ENCODE measurements around the gene DOCK7. TPM values are rescaled to one million over a fixed set of nuclear protein-coding genes. Genes with fewer than 3 reads are reported as not detected.

DOCK7 gene
- polyA plus RNA-seq, 1 experiment: 56.5 TPM

DNA sequence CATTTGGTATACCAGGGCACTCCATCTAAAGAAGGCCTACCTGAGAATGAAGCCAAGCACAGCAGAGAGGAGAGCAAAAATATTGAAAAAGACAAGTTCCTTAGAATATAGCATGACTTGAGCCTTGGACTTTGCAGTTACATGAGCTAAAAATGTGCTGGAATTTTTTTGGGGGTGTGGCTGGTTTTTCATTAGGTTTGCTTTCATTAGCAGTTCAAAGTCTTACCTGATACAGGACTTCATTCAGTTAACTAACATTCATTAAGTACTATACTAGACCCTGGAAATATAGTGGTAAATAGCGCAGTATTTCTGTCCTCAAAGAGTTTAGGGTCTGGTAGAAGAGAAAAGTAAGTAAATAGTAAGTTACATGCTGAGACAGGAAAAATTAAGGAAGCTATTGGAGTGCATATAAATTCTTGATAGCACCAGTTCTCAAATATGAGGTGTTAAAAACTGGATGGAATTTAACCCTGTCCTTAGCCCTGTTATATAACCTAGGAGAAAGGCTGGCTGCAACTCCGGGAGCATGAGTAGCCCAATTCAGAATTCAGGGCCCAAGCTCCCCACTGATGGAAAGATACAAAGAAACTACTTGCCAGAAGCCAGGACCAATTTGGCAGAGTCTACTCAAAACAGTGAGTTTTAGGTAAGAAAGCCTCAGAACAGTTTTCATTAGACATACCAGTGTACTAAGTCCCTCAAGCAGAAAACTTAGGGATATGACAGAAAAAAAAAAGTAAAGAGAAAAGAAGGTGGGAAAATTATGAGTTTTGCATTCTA is 3.1 kb upstream of the DOCK7 start:
- Histone ChIP-seq H3K27me3 (ENCODE audit: control insufficient read depth, insufficient read depth, low read length) (no peaks in the 10 kb centered on the region), H3K4me3 (ENCODE audit: low read depth, low read length) (no peak overlapping the region), H3K36me3 (ENCODE audit: control insufficient read depth, insufficient read depth, low read length) (no peaks in the 10 kb centered on the region)
- TF ChIP-seq, protein P1, sequence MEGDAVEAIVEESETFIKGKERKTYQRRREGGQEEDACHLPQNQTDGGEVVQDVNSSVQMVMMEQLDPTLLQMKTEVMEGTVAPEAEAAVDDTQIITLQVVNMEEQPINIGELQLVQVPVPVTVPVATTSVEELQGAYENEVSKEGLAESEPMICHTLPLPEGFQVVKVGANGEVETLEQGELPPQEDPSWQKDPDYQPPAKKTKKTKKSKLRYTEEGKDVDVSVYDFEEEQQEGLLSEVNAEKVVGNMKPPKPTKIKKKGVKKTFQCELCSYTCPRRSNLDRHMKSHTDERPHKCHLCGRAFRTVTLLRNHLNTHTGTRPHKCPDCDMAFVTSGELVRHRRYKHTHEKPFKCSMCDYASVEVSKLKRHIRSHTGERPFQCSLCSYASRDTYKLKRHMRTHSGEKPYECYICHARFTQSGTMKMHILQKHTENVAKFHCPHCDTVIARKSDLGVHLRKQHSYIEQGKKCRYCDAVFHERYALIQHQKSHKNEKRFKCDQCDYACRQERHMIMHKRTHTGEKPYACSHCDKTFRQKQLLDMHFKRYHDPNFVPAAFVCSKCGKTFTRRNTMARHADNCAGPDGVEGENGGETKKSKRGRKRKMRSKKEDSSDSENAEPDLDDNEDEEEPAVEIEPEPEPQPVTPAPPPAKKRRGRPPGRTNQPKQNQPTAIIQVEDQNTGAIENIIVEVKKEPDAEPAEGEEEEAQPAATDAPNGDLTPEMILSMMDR (IDR thresholded peaks at IDR 0.05; ENCODE audit: insufficient read depth, low read depth, low read length): no peak
- CTCF ChIA-PET: interaction anchor here (0.6 to 1.9 kb wide), 2 partner anchors 25 to 55 kb away, joined by 3 to 8 read pairs; no protein-coding TSS in a partner anchor
- POLR2A ChIA-PET: no interaction called here
- DNase-seq (ENCODE audit: low read depth): no peak

DNA sequence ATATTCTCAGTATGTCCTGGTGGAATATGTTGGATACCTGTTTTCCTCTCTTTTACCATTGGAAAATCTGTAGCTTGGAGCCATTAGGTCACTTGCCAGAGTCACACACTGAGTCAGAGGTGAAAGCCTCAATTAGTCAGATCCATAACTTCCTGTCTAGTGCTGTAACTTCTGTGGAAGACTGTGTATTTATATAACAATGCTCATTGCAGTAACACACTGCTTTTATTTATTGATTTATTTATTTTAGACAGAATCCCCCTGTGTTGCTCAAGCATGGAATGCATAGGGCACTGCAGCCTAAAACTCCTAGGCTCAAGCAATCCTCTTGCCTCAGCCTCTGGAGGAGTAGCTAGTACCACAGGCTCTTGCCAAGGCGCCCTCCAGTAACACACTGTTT is 1.3 kb upstream of the DOCK7 start:
- H3K4me3 ChIP-seq (ENCODE audit: low read depth, low read length): no peak overlapping the region
- ChIA-PET CTCF (interaction anchor here (0.6 to 1.4 kb wide), 2 partner anchors 9 to 43 kb away, joined by 3 to 4 read pairs; no protein-coding TSS in a partner anchor), POLR2A (no interaction called here)
- no peaks in the 10 kb centered on the region for H3K36me3 ChIP-seq (ENCODE audit: control insufficient read depth, insufficient read depth, low read length)
- DNase-seq (ENCODE audit: low read depth): no peak
- no peaks in the 10 kb centered on the region for H3K27me3 ChIP-seq (ENCODE audit: control insufficient read depth, insufficient read depth, low read length)
- TF ChIP-seq, protein P1 (IDR thresholded peaks at IDR 0.05; ENCODE audit: insufficient read depth, low read depth, low read length): no peak

DNA sequence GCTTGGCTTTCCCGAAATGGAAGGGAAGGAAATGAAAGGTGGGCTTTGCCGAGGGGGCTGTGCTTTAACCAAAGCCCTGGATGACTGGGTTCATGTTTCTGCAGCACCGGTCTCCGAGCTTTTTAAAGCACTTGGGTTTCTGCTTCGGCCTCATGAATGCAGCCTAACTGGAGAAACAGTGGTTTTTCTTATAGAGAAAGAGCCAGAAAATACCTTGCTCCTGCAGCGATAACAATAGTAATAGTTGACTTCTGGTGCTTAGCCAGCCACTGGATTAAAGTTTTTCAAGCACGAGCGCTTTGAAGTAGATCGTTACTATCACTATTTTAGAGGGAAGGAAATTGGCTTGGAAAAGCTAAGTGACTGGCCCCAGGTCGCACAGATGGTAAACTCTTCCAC is 500 bp upstream of the DOCK7 start:
- Histone ChIP-seq H3K36me3 (ENCODE audit: control insufficient read depth, insufficient read depth, low read length) (no peaks in the 10 kb centered on the region), H3K27me3 (ENCODE audit: control insufficient read depth, insufficient read depth, low read length) (no peaks in the 10 kb centered on the region), H3K4me3 (ENCODE audit: low read depth, low read length) (peak overlapping the region; percentile 75)
- no peak for DNase-seq (ENCODE audit: low read depth)
- TF ChIP-seq, protein P1 (IDR thresholded peaks at IDR 0.05; ENCODE audit: insufficient read depth, low read depth, low read length): no peak
- CTCF ChIA-PET: interaction anchor here (1.0 to 1.4 kb wide), 2 partner anchors 10 to 58 kb away, joined by 3 to 4 read pairs; no protein-coding TSS in a partner anchor
- POLR2A ChIA-PET: no interaction called here

DNA sequence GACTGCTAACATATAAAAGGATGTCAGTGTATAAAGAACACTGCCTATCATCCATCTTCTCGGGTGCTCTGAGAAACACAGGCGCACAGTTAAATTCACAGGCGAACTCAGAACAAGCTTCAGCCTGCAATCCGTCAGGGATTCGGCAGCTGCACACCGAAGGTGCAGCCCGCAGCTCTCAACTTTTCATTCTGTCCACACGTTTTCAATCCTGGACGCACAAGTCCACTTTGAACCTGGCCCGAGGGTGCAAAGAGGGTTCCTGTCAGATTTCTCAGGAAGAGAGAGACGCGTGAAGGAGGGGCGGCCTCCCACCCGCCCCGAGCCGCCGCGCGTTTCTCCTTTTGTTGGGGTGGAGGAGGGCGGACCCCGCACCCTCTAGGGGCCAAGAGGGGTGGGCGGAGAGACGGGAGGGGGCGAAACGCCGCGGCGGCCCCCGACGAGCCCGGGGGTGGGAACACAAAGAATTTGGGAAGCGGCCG is 724 bp downstream of the DOCK7 start:
- TF ChIP-seq, protein P1 (IDR thresholded peaks at IDR 0.05; ENCODE audit: insufficient read depth, low read depth, low read length): no peak
- H3K27me3 ChIP-seq (ENCODE audit: control insufficient read depth, insufficient read depth, low read length): no peaks in the 10 kb centered on the region
- peak overlapping the region; percentile 75 for H3K4me3 ChIP-seq (ENCODE audit: low read depth, low read length)
- ChIA-PET POLR2A (interaction anchor here (0.7 kb wide), 1 partner anchor 64 kb away, joined by 7 read pairs; no protein-coding TSS in a partner anchor), CTCF (no interaction called here)
- no peak for DNase-seq (ENCODE audit: low read depth)
- no peaks in the 10 kb centered on the region for H3K36me3 ChIP-seq (ENCODE audit: control insufficient read depth, insufficient read depth, low read length)

GRCh38 chr1:62686822-62687221 is 1.4 kb downstream of the DOCK7 start:
- ChIA-PET CTCF (no interaction called here), POLR2A (interaction anchor here (0.7 kb wide), 1 partner anchor 63 kb away, joined by 7 read pairs; no protein-coding TSS in a partner anchor)
- TF ChIP-seq, protein P1 (IDR thresholded peaks at IDR 0.05; ENCODE audit: insufficient read depth, low read depth, low read length): no peak
- peak overlapping the region; percentile 75 for H3K4me3 ChIP-seq (ENCODE audit: low read depth, low read length)
- DNase-seq (ENCODE audit: low read depth): no peak
- H3K27me3 ChIP-seq (ENCODE audit: control insufficient read depth, insufficient read depth, low read length): no peaks in the 10 kb centered on the region
- H3K36me3 ChIP-seq (ENCODE audit: control insufficient read depth, insufficient read depth, low read length): no peaks in the 10 kb centered on the region
